G401 (cell line): ENCODE results near the gene PACRG. TPM values are rescaled to one million over a fixed set of nuclear protein-coding genes. Genes with fewer than 3 reads are reported as not detected.

ENCODE experiments used
- DNase-seq: peaks from one replicate; pipeline ENCODE4 v3.0.0-alpha.2; 2015; ENCODE audit warnings: low spot score
- in situ Hi-C: cut with HindIII; loops from 2 replicates; pipeline ENCODE4 v1.10.0; 2016; ENCODE audit warnings: low sequenced_read_pairs, mixed read lengths
- total RNA-seq: library from RNA; depleted of rRNA; stranded (reverse); fragments of >200 nt; shearing (Covaris generic); gene quantifications from 2 replicates; pipeline ENCODE4 v1.2.3, GENCODE V29; 2014

The PACRG gene
- total RNA-seq, 1 experiment from 2014 or later = not detected

DNA sequence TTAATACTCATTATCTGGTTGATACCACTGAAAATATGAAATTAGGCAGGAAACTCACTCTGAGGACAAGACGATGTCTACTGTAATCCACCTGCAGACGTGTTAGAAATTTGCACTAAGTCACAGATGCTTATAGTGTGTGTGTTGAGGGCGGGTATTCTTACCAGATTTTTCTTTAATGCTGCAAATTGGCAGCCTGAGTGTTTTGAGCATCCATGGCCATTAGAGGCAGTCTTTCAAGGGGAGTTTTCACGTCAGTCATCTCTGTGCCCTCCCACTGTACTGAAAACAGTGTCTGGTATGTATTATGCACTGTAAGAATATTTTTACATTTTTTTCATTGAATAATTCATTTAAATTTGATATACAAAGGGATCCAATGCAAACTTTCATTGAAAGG lies 420.2 kb downstream of the PACRG start:
- in situ Hi-C loops = no loop called here
- DNase-seq = no peak

DNA sequence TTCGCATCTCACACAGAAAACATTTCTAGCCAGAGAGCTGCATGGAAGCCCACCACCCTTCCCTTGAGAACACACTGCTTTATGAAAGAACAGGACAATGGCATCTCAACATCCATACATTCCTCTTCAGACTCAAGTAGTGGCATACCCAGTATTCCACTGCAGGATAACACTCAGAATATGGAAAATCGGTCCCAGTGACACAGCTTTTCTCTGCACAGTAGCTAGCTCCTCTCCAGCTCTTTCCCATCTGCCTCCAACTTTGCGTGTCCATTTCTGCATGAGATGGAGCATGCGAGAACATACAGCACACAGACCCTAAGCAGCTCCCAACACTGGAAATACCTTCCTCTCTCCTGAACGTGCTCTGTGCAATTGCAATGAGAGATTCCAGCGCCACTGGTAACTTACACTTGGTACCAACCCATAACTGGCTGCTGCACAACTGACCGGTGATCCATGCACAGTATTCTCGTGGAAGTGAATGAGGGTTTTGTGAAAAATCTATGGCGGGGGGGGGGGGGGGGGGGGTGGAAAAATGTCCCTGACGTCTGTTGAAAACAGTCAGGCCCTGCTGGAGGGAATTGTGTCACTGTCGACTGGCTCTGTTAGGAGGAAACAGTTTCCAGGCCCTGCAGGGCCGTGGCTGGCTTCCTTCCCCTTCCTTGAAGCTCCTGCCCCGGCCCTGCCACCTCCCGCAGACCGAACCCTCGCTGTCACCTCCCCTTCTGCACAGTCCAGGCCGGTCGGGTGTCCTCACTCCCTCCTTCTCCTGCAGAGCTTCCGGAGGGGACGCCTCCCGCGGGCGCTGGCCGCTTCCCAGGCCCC lies 420.9 kb downstream of the PACRG start:
- in situ Hi-C loops = no loop called here

DNA sequence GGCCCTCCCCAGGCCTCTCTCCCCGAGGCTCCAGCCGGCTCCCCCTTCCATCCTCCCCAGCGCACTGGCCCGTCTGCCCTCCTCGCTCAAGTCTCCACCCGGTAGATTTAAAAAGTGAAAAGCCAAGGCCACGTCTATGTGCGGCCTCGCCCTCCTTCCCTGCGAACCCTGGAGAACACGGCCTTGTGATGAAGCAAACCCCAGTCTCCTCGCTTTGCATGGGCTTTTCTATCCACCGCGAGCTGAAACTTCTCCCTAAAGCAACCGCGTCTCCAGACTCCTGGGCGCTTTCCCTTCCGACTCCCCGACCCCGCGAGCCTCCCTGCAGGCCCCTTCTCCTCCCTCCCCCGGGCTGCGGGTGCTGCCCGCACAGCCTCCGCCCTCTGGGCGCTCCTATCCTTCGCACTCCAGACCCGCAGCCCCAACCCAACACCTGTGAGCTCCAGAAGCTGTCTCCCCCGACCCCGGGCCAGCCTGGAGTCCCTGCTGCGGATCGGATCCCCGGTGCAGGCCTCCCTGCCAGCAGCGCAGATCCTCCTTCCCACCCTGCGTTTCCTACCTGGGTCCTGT lies 421.6 kb downstream of the PACRG start:
- no peak for DNase-seq
- in situ Hi-C loops = no loop called here

More for the DNA sequence above, 420.9 kb downstream of the PACRG start:
- DNase-seq = no peak

- DNase-seq = no peak
- in situ Hi-C loops = no loop called here
These were observed 423.4 kb downstream of the PACRG start for GRCh38 chr6:163151212-163151611.

GRCh38 chr6:163152701-163153100 lies 424.9 kb downstream of the PACRG start:
- in situ Hi-C loops = no loop called here
- DNase-seq = no peak

- in situ Hi-C loops = no loop called here
- no peak for DNase-seq
These were observed 431.3 kb downstream of the PACRG start for GRCh38 chr6:163159110-163159509.

- in situ Hi-C loops = no loop called here
- DNase-seq = no peak
These were observed 431.9 kb downstream of the PACRG start for GRCh38 chr6:163159689-163160088.

DNA sequence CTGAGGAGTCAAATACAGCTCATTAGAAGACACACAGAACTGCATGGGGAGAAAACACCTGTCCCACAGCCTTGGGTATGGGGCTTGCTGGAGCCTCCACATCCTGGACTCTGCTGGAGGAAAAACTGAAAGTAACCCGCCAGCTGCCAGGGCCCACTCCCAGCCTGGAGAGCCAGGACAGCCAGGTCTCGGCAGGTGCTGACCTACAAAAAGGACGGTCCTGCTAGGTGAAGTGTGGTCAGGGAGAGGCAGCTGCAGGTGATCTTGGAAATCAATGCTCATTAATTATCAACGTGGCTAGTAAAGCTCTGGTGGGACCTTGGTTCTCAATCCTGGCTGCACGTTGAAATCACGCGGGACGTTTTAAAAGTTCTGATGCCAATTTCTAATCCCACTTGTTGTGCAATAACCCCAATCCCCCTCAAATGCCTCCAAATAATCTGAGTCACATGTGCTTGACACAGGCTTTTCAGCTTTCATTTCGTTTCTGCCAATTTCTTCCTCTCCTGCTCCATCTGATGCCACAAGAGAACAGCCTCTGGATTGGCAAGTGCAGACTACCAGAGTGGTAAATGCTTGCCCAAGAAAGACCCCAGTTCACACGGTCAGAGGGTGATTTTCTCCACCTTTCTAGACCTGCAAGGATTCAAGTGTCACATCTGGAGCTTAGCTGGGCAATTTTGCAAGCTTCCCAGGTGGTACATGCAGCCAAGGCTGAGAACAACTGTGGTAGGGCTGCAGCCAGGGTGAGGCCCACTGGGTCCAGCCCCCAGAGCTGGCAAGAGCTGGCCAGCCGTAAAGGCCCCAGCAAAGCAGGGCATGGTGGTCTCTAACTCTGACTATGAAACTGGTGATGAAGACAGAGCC lies 434.5 kb downstream of the PACRG start:
- DNase-seq = no peak
- in situ Hi-C loops = no loop called here

DNA sequence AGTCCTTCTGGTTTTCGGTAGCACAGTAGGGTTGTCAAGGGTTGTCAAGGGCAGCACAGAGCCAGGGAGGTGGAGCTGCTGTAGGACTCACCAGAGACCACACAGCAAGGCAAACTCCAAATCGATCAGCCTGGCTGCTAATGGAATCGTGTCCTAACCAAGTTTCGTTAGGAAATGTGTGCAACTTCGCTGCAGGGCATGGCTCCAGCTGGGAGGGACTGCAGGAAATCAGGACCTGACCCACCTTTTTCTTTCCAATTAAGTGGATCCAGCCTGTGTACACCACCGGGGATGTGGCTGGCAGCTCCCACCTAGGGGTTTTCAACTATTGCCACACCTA lies 435.1 kb downstream of the PACRG start:
- in situ Hi-C loops = no loop called here

GRCh38 chr6:163164175-163164900 lies 436.6 kb downstream of the PACRG start:
- DNase-seq = no peak
- in situ Hi-C loops = no loop called here

More for the DNA sequence above, 435.1 kb downstream of the PACRG start:
- DNase-seq = no peak

- in situ Hi-C loops = no loop called here
These were observed 437.6 kb downstream of the PACRG start for GRCh38 chr6:163165155-163165910.

GRCh38 chr6:163165922-163166321 lies 438.1 kb downstream of the PACRG start:
- in situ Hi-C loops = no loop called here
- DNase-seq = no peak

More at GRCh38 chr6:163165155-163165910, 437.6 kb downstream of the PACRG start:
- no peak for DNase-seq

DNA sequence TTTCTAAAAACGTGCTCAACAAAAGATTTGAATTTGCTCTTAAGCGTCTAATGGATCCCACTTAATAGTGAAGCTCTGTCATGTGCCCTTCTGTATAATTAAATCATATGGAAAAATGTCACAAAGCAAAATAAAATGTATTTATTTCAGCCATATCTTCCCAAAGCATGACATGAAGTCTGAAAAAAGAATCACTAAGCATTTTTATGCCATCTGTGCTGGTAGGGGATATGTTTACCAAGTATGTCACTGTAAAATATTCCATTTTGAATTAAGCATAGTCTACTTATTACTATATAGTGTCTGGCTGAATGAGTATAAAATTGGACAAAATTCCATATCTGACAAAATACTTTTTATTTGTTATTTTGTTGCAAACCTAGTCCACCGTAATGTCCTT lies 438.7 kb downstream of the PACRG start:
- in situ Hi-C loops = no loop called here
- DNase-seq = no peak

DNA sequence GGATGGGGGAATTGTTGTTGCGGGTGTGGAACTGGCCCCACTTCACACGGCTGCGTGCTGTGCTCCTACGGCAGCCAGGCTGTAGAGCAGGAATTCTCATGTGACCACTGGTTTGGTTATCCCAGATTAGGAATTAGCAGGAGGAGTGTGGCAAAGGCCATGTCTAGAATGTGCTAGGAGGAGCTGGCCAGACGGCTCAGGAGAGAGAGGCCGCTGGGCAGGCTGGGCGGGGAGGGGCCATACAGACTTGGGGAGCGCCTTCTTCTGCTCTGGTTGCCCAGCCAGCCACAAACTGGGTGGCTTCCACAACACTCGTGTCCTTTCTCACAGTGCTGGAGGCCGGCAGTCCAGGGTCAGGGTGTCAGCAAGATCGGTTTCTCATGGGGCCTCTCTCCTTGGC lies 441.7 kb downstream of the PACRG start:
- DNase-seq = no peak
- in situ Hi-C loops = no loop called here

GRCh38 chr6:163170294-163170883 lies 442.6 kb downstream of the PACRG start:
- in situ Hi-C loops = no loop called here
- DNase-seq = no peak

- in situ Hi-C loops = no loop called here
- no peak for DNase-seq
These were observed 446.0 kb downstream of the PACRG start for GRCh38 chr6:163173741-163174140.

DNA sequence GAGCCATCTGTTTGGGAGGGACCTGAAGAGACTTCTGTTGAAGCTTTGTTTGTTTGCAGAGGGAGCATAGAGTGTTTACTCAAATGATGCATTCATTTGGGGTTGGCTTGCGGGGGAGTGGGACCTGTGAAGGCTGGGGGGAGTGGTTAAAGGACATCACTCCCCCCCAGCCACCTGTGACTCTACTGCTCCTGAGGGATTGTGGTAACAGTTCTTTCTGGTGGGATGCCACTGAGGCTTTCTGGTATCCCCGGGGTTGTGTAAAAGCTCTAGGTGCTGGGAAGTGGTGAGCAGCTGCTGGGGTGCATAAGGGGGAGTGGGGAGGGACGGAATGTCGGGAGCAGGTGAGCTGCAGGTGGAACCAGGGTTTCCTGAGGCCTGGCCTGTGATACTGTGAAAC lies 447.5 kb downstream of the PACRG start:
- DNase-seq = no peak
- in situ Hi-C loops = no loop called here

DNA sequence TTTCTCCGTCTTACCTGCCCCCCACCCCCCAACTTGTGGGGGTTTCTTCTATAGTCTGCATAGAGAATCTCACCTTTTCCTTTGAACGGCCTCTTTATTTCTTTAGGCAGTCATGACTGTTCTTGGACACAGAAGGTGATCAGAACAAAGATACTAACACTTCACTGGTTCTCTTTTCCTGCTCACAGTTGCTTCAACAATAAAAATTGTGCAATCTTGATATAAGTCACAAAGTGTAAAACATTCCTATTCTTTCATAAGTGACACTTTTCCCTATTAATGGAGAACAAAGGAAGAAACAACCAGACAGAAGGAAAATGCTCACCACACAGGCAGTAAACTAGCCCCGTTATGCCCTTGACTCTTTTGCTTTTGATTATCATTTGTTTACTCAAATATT lies 448.3 kb downstream of the PACRG start:
- no peak for DNase-seq
- in situ Hi-C loops = no loop called here
